Thoracic aorta (tissue), 2 donors: ENCODE measurements around the gene ERO1B. TPM values are rescaled to one million over a fixed set of nuclear protein-coding genes. Genes with fewer than 3 reads are reported as not detected.

Source experiments
- ATAC-seq: fragments of 150-250 bp; one replicate; pipeline ENCODE4 v1.8.0; 2017; ENCODE audit warnings: low read depth; ENCODE audit not compliant: insufficient number of reproducible peaks, low FRiP score
- DNase-seq: peaks from one replicate; pipeline ENCODE4 v3.0.0-alpha.2; 2020; ENCODE audit warnings: low spot score
- H3K27ac ChIP-seq, 2 donors: fragments of 200-600 bp; sonication (generic); 1 replicate in 1 of 2; 2 replicates in 1 of 2; pipeline ENCODE4 v1.5.1; 2016; ENCODE audit warnings: mild to moderate bottlenecking in 2 of 2, moderate library complexity in 2 of 2
- H3K27me3 ChIP-seq: fragments of 200-600 bp; sonication (generic); replicated peaks from 2 replicates; pipeline ENCODE4 v1.6.0; 2016; ENCODE audit warnings: mild to moderate bottlenecking; ENCODE audit not compliant: insufficient read depth
- H3K36me3 ChIP-seq: fragments of 200-600 bp; sonication (generic); one replicate; pipeline ENCODE4 v1.5.1; 2016
- H3K4me1 ChIP-seq, 2 donors: fragments of 200-600 bp; sonication (generic); 1 replicate in 1 of 2; 2 replicates in 1 of 2; pipeline versions ENCODE4 v1.5.1 to v1.6.0; 2016; ENCODE audit warnings: low read depth in 2 of 2, mild to moderate bottlenecking in 1 of 2; ENCODE audit not compliant: control insufficient read depth in 1 of 2
- H3K4me3 ChIP-seq: fragments of 200-600 bp; sonication (generic); 2 replicates; pipeline ENCODE4 v1.5.1; 2016; ENCODE audit warnings: mild to moderate bottlenecking
- H3K9me3 ChIP-seq: fragments of 200-600 bp; sonication (generic); 2 replicates; pipeline ENCODE4 v1.5.1; 2016
- total RNA-seq, 2 donors: library from RNA; depleted of rRNA; stranded (reverse); fragments of >200 nt; gene quantifications; one replicate each; pipeline versions ENCODE4 v1.1.0 to v1.2.3, GENCODE V29; 2016
- TF ChIP-seq, protein P1 (sequence below): fragments of 200-600 bp; sonication (generic); IDR thresholded peaks from one replicate; pipeline ENCODE4 v1.5.1; 2019; ENCODE audit warnings: antibody characterized with exemption

ERO1B gene
- total RNA-seq, 2 donors from 2014 or later: 20.8 to 33.3 TPM

DNA sequence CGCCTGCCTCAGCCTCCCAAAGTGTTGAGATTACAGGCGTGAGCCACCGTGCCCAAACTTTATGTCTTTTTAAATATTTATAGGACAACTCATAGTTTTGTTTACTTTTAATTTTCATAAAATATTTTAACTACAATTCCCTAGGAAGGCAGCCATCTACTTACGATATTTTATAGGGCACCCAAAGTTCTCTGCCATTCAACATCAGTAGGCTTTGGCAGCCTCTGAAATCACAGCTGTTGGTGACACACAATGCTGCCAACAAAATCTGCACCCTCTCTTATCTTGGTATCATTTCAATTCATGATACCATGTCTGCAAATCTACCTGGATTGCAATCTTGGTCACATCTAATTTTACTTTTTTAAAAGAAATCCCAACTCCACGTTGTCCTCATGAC is 27.1 kb upstream of the ERO1B start:
- Histone ChIP-seq H3K36me3 (no peaks in the 10 kb centered on the region), H3K4me3 (no peak overlapping the region), H3K4me1 (no peaks in the 10 kb centered on the region), H3K9me3 (no peaks in the 10 kb centered on the region), H3K27me3 (no peaks in the 10 kb centered on the region), H3K27ac (no peak overlapping the region)
- DNase-seq: no peak
- TF ChIP-seq, protein P1, sequence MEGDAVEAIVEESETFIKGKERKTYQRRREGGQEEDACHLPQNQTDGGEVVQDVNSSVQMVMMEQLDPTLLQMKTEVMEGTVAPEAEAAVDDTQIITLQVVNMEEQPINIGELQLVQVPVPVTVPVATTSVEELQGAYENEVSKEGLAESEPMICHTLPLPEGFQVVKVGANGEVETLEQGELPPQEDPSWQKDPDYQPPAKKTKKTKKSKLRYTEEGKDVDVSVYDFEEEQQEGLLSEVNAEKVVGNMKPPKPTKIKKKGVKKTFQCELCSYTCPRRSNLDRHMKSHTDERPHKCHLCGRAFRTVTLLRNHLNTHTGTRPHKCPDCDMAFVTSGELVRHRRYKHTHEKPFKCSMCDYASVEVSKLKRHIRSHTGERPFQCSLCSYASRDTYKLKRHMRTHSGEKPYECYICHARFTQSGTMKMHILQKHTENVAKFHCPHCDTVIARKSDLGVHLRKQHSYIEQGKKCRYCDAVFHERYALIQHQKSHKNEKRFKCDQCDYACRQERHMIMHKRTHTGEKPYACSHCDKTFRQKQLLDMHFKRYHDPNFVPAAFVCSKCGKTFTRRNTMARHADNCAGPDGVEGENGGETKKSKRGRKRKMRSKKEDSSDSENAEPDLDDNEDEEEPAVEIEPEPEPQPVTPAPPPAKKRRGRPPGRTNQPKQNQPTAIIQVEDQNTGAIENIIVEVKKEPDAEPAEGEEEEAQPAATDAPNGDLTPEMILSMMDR: no peak
- no peak for ATAC-seq

DNA sequence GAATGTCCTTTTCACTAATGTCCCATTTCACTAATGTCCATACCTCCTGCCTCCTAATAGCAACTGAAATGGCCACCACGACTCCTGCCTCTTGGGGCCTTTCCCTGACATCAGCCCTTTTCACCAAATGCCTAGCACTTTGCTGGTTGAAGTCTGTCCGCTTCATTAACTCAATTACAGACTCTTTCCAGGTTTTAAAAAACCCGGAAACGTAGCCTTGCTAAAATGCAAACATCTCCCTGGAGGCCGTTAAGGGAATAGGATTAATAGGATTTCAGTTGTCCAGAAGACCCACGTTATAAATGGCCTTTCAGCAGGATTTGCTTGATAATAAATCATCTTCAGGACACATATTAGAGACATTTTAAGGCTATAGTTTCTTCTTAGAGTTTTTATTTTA is 25.7 kb upstream of the ERO1B start:
- ATAC-seq: no peak
- TF ChIP-seq, protein P1: no peak
- no peak overlapping the region for H3K27ac ChIP-seq

DNA sequence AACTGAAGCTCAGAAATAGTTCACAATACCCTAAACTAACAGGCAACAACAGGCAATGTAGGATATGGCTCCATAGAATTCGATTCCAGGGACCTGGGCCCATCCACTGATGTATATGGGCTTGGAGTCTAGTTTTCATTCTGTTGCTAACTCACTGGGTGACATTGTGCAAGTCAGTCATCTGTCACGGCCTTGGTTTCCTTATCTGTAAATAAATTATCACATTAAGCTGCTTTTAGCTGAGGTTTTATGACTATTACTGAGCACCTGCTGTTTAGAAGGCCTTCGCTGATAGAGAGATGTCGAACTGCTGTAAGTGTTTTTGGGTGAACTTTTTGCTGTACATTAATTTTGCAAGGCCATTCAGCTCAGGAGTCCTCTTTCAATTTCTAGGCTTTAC is 22.9 kb upstream of the ERO1B start:
- TF ChIP-seq, protein P1: no peak
- no peaks in the 10 kb centered on the region for H3K4me1 ChIP-seq
- DNase-seq: no peak
- H3K27me3 ChIP-seq: no peaks in the 10 kb centered on the region
- H3K4me3 ChIP-seq: no peak overlapping the region
- H3K36me3 ChIP-seq: no peaks in the 10 kb centered on the region
- H3K9me3 ChIP-seq: no peaks in the 10 kb centered on the region
- ATAC-seq: no peak
- no peak overlapping the region for H3K27ac ChIP-seq

More for the DNA sequence above, 25.7 kb upstream of the ERO1B start:
- no peaks in the 10 kb centered on the region for H3K27me3 ChIP-seq
- DNase-seq: no peak
- no peaks in the 10 kb centered on the region for H3K9me3 ChIP-seq
- no peaks in the 10 kb centered on the region for H3K4me1 ChIP-seq
- H3K4me3 ChIP-seq: no peak overlapping the region
- H3K36me3 ChIP-seq: no peaks in the 10 kb centered on the region

DNA sequence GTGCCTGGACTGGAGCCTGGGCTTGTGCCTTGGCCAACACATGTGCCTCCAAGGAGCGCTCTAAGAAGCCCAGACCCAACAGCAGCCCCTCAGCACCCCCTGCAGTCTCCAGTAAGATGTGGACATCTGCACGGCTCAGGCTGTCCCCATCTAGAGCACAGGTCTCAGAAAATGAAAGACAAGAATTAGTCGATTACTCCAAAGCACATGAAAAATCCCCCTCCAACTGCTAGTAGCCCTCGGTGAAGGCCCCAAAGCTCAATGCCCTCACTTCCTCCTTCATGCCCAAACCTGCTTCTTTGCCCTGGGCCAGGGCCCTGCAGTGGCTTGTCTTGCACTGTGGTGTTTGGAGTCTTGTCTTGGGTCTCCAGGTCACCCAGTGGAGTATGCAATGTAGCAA is 21.9 kb upstream of the ERO1B start:
- Histone ChIP-seq H3K27me3 (no peaks in the 10 kb centered on the region), H3K36me3 (no peaks in the 10 kb centered on the region), H3K4me3 (no peak overlapping the region), H3K4me1 (no peaks in the 10 kb centered on the region), H3K9me3 (no peaks in the 10 kb centered on the region), H3K27ac (no peak overlapping the region)
- TF ChIP-seq, protein P1: no peak
- ATAC-seq (no peak), DNase-seq (no peak)

DNA sequence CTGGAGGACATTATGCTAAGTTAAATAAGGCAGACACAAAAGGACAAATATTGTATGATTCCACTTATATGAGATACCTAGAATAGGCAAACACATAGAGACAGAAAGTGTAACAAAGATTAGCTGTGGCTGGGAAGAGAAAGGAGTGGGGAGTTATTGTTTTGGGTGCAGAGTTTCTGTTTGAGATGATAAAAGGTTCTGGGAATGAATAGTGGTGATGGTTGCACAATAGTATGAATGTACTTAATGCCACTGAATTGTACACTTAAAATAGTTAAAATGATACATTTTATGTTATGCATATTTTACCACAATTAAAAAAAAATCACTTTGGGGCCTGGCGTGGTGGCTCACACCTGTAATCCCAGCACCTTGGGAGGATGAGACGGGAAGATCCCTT is 21.2 kb upstream of the ERO1B start:
- H3K27ac ChIP-seq: no peak overlapping the region
- no peaks in the 10 kb centered on the region for H3K27me3 ChIP-seq
- no peak overlapping the region for H3K4me3 ChIP-seq
- no peaks in the 10 kb centered on the region for H3K4me1 ChIP-seq
- TF ChIP-seq, protein P1: no peak
- no peaks in the 10 kb centered on the region for H3K36me3 ChIP-seq
- DNase-seq: no peak
- no peak for ATAC-seq
- no peaks in the 10 kb centered on the region for H3K9me3 ChIP-seq
